ENCODE results near the gene PELI2. TPM values are rescaled to one million over a fixed set of nuclear protein-coding genes. Genes with fewer than 3 reads are reported as not detected.

Gene PELI2
- total RNA-seq, 2 donors from 2014 or later, result 31.6 to 41.8 TPM

- TF ChIP-seq POLR2A (IDR thresholded peaks at IDR 0.05) (no peak), CTCF (IDR thresholded peaks at IDR 0.05) (no peak)
- Histone ChIP-seq H3K36me3 (replicated peaks in 1 of 2; ENCODE audit: insufficient read depth in 1 of 2, low read depth in 2 of 2) (no peaks in the 10 kb centered on the region), H3K9me3 (no peaks in the 10 kb centered on the region), H3K27me3 (no peaks in the 10 kb centered on the region), H3K4me1 (peaks cover 5% of the 10 kb centered on the region), H3K4me3 (no peak overlapping the region), H3K27ac (no peak overlapping the region)
- DNase-seq (no peak), ATAC-seq (no peak)
- intact Hi-C loops (cut with DNase I), result no loop called here
- WGBS, 2 donors, result 62 to 69% methylated on average over 2 of the region's 2 CpGs
These were observed 35.3 kb upstream of the PELI2 start for GRCh38 chr14:56082880-56083279.

- intact Hi-C loops (cut with DNase I), result no loop called here
- no peak for TF ChIP-seq POLR2A (IDR thresholded peaks at IDR 0.05)
- no peak for TF ChIP-seq CTCF (IDR thresholded peaks at IDR 0.05)
- WGBS, 2 donors, result 84 to 87% methylated on average over 4 of the region's 4 CpGs
These were observed 32.7 kb upstream of the PELI2 start for GRCh38 chr14:56085471-56085870.

GRCh38 chr14:56087671-56088471 is 30.3 kb upstream of the PELI2 start:
- peaks cover 10% of the 10 kb centered on the region for H3K4me1 ChIP-seq
- DNase-seq, result peak in 2 of 4 donors; percentile 19 to 34
- peak; percentile 59 for ATAC-seq
- intact Hi-C loops (cut with DNase I), result no loop called here
- TF ChIP-seq POLR2A (IDR thresholded peaks at IDR 0.05) (no peak), CTCF (IDR thresholded peaks at IDR 0.05) (no peak)
- H3K9me3 ChIP-seq, result no peaks in the 10 kb centered on the region
- no peaks in the 10 kb centered on the region for H3K36me3 ChIP-seq (replicated peaks in 1 of 2; ENCODE audit: insufficient read depth in 1 of 2, low read depth in 2 of 2)
- H3K4me3 ChIP-seq, result no peak overlapping the region
- H3K27me3 ChIP-seq, result no peaks in the 10 kb centered on the region
- WGBS, 2 donors, result 27 to 44% methylated on average over 11 of the region's 11 CpGs
- H3K27ac ChIP-seq, result peak overlapping the region in 1 of 4 donors; percentile 18

More at GRCh38 chr14:56085471-56085870, 32.7 kb upstream of the PELI2 start:
- no peak for DNase-seq
- no peaks in the 10 kb centered on the region for H3K9me3 ChIP-seq
- no peaks in the 10 kb centered on the region for H3K27me3 ChIP-seq
- H3K27ac ChIP-seq, result no peak overlapping the region
- ATAC-seq, result no peak
- H3K4me3 ChIP-seq, result no peak overlapping the region
- no peaks in the 10 kb centered on the region for H3K36me3 ChIP-seq (replicated peaks in 1 of 2; ENCODE audit: insufficient read depth in 1 of 2, low read depth in 2 of 2)
- peaks cover 10% of the 10 kb centered on the region for H3K4me1 ChIP-seq

GRCh38 chr14:56088941-56089340 is 29.3 kb upstream of the PELI2 start:
- H3K4me3 ChIP-seq, result no peak overlapping the region
- H3K27ac ChIP-seq, result no peak overlapping the region
- no peaks in the 10 kb centered on the region for H3K36me3 ChIP-seq (replicated peaks in 1 of 2; ENCODE audit: insufficient read depth in 1 of 2, low read depth in 2 of 2)
- DNase-seq (no peak), ATAC-seq (no peak)
- H3K27me3 ChIP-seq, result no peaks in the 10 kb centered on the region
- TF ChIP-seq POLR2A (IDR thresholded peaks at IDR 0.05) (no peak), CTCF (IDR thresholded peaks at IDR 0.05) (no peak)
- peaks cover 12% of the 10 kb centered on the region for H3K4me1 ChIP-seq
- H3K9me3 ChIP-seq, result no peaks in the 10 kb centered on the region
- intact Hi-C loops (cut with DNase I), result no loop called here
- WGBS, 2 donors, result 73 to 79% methylated on average over 3 of the region's 3 CpGs

GRCh38 chr14:56092763-56093162 is 25.4 kb upstream of the PELI2 start:
- Histone ChIP-seq H3K27ac (no peak overlapping the region), H3K36me3 (replicated peaks in 1 of 2; ENCODE audit: insufficient read depth in 1 of 2, low read depth in 2 of 2) (no peaks in the 10 kb centered on the region), H3K4me3 (no peak overlapping the region), H3K4me1 (peaks cover 21% of the 10 kb centered on the region), H3K9me3 (no peaks in the 10 kb centered on the region), H3K27me3 (no peaks in the 10 kb centered on the region)
- 79 to 88% methylated on average over 1 of the region's 1 CpG for WGBS, 2 donors
- DNase-seq, result no peak
- no peak for ATAC-seq
- TF ChIP-seq POLR2A (IDR thresholded peaks at IDR 0.05), result no peak
- no peak for TF ChIP-seq CTCF (IDR thresholded peaks at IDR 0.05)
- intact Hi-C loops (cut with DNase I), result no loop called here
